ENCODE data around the gene SLC22A23.
"Not testable (repeated sequence)": the region's sequence is repeated elsewhere in the genome, so short reads cannot be mapped to it uniquely, and the experiment has no call there.

SLC22A23 gene

DNA sequence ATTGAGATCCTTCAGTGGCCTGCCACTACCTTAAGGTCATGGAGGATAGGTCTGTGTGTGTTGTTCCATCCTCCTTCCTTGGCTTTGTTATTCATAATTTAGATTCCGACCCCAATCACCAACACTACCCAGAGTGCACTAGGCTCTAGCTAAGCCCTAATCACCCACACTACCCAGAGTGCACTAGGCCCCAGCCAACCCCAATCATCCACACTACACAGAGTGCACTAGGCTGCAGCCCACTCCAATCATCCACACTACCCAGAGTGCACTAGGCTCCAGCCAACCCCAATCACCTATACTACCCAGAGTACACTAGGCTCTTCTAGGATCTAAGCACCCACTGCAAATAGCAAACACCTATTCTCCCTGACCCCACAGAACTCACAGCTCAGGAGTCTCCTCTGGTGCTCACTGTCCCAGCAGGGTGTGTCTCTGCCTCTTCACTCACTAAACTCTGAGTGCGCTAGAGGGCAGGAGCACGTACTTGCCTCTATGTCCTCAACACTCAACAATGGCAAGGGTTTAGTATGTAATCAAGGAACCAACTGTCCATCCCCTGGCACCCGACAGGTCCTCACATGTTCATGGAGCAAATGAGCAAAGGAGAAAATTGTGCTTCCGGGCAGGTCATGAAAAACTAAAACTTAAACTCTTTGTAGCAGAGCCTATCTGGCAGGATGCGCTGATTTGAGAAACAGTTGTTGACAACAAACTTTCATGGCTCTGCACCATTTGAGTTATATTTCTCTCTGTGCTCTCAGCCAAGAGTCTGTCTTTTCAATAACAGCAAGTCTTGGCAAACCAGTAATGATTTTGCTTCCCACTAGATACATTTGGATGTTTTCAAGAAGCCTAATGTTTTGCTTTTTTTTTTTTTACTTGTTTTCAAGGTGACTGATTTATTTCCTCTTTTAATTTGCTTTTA, 54.3 kb downstream of the SLC22A23 start:
- DNase-seq = no peak

DNA sequence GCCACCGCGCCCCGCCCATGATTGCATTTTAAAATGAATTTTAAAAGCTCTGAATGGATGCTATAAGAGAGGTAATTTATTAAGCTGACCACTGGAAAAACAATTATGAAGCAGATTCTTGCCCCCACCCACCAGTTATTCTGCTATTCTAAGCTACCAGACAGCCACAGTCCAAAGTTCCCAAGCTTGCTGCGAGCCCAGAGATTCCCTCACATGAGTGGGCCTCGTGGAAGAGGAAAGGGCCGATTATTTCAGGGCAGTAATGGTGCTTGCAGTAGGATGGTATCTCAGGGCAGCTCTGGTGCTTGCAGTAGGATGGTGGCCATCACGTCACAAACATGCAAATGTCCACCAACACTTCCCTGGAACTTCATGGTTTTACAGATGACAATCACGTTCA, 56.7 kb downstream of the SLC22A23 start:
- no peak for DNase-seq

DNA sequence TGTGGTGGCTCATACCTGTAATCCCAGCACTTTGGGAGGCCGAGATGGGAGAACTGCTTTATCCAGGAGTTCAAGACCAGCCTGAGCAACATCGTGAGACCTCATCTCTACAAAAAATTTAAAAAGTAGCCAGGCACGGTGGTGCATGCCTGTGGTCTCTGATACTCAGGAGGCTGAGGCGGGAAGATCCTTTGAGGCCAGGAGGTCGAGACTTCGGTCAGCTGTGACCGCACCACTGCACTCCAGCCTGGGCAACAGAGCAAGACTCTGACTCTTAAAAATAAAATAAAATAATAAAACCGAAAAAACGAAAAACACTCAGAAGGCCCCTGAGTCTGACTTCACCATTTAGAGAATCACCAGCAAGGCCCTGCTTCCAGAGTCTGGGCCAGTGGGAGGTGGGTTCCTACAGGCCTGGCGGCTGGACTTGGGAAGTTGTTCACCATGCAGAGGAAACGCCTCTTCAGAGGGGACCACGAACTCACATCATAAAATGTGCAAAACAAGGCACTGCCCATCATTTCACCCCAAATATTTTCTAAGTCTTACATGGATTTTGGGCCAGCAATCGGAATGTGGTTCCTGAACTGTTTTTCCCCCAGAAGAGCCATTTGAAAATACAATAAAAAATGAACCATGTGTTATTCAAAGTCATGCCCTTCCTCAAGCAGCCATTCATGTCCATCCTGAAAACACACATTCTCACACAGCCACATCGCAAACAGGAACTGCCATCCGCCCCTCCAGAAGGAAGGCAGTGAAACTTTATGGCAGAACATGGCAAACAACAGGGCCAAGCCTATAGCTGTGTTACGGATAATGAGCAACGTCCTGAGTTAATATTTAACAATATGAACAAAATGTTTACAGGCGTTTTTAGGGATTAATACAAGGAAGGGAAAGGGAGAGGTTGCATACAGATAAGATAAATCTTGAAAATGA, 57.8 kb downstream of the SLC22A23 start:
- DNase-seq = no peak

DNA sequence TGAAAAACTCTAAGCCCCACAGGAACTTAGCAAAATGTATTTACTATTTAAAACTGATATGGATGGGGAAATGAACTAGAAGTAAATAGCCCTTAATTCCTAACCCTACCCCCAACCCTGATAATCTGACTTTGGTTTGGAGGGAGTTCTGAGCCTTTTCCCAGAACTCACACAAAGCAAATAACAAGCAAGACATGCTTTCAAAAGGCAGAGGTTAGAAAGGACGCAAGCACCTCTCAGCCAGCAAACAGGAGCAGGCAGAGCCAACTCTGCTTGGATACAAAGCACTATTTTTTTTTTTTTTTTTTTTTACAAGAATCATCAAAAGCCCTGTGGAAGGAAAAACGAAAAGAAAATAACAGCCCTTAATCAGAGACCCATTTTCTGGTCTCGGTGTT, 58.7 kb downstream of the SLC22A23 start:
- DNase-seq = no peak

DNA sequence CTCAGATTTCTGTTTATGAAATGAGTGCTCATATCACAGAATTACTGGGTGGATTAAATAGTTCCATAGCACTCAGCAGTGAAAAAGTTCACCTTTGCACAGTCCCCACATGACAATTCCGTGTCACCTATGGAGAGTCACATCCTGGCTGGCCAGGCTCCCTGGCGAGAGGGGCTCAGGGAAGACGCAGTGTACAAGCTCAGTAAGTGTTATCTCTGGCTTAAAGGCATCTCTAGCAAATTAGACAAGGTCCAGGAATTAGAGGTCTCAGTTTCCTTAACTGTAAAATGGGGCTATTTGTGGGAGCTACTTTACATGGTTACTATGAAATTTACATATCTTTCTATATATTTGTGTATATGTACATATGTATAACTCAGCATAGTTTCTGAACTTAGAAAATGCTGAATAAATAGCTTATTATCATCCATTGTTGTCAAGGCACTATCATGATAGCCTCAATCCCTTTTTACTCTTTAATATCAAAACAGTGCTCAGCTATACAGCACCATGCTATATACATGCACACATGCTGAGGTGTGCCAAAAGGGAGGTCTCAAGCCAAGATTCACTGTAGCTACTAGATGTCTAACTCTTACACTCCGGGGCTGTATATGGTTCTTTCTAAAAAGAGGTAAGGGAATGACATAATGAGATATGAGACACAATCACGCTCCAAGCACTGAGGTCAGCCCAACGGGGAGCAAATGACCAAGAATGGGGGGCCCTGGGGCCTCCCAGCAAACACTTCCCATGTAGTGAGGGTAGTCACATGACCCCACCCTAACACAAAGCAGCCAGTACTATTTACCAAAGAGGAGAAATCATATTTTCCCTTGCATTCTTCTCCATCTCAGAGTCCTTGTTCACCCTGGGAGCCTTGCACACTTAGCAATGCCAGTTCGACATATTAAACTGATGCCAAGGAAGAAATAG, 59.4 kb downstream of the SLC22A23 start:
- DNase-seq = no peak

DNA sequence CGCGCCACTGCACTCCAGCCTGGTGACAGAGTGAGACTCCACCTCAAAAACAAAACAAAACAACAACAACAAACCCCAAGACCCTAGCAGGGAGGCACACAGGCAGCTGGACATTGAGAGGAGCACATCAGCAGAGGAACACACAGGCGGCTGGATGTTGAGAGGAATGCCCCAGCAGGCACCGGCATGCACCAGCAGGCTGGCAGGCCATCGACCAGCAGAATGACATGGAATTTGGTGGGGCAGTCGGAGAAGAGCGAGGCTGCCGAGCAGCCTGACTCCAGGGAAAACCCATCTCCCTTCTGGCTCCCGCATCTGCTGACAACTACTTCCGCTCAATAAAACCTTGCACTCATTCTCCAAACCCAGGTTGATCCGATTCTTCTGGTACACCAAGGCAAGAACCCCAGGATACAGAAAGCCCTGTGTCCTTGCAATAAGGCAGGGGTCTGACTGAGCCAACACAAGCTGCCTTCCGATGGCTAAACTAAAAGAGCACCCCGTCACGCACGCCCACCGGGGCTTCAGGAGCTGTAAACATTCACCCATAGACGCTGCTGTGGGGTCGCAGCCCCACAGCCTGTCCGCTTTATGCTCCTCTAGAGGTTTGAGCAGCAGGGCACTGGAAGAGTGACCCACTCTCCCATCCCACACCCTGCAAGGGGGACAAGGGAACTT, 60.2 kb downstream of the SLC22A23 start:
- DNase-seq = no peak

DNA sequence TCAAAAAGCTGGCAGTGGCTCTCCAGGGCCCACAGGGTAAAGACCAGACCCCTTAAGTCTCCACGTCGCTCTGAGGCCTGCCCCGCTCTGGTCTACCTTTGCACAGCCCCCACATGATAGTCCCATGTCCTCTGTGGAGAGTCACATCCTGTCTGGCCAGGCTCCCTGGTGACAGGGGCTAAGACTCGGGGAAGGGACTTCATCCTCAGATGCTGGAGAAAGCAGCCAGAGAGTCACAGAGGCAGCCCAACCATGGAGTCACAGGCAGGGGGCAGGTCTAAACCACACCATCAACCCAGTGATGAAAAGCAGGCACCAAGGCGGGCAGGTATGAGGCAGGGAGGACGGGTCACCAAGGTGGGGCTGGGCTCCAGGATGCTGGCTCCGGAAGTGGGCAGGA, 62.2 kb downstream of the SLC22A23 start:
- DNase-seq = no peak

DNA sequence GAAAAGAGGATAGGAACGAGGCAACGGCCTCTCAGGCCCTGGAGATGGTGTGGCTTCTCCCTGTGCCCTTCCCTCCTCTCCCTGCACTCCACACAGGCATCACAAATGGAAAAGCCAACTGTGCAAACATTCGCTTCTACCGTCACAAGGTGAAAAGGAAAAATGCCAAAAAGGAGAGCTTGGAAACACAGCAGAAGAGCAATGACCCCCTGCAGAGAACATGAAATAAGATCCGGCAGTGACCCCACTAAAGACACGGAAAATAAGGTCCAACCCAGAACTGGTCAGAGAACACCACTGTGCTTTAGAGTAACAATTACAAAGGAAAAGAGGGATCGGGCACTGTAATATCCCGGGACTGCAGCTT, 63.0 kb downstream of the SLC22A23 start:
- DNase-seq = no peak

DNA sequence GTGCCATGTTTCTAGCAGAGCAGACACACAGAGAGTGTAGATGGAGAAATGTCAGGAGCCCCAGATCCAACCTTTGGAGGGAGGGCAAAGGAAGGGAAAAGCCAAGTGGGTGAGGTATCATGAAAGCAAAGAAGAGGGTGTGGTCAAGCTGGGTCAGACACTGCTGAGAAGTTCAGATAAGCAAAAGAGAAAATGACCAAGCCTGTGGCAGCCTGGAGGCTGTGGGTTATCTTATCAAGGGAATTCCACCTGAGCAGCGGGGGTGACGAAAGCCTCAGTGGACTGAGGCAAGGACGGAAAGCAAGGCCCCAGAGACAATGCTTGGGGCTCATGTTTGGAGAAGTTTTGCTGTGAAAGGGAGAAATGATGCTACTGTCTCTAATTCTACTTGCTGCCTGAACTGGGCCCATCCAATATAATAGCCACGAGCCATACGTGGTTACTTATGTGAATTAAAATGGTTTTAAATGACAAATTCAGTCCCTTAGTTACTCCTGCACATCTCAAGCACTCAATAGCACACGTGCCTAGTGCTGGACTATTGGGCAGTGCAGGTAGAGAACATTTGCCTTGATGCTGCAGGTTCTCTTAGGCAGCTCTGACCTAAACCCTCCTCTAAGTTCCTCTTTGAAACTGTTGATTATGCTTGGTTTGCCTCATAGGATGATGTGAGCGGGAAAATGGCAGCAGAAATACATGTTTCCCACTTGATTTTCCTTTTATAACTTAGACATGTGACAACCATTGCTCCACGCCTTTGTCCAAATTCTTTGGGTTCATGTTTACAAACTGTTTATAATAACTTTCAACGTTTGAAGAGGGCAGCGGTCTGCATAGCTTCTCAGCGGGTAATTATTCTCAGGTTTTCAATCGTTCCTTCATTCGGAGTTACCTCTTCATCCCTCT, 63.7 kb downstream of the SLC22A23 start:
- DNase-seq = no peak

DNA sequence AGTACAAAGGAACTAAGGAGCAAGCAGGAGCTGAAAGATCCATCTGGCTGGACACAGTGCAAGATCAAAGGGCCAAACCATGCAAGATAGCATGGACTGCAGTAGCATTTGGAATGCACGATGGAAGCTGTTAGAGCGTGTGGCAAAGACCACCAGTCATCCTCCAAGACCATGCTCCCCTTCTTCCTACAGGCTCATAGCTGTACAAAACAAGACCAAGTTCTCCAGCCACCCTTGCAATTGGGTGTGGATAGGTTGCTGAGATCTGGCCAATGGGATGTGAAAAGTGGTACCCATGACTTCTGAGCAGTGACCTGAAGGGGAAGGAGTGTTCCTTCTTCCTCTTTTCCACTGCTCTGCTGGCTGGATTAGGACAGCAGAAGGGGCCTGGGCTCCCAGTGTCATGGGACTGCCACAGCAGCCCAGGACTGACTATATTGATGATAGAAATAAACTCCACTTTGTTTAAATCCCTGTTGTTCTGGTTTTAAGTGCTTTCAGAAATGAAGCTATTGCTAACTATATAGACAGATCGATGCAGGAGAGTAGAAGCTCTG, 64.9 kb downstream of the SLC22A23 start:
- no peak for DNase-seq

DNA sequence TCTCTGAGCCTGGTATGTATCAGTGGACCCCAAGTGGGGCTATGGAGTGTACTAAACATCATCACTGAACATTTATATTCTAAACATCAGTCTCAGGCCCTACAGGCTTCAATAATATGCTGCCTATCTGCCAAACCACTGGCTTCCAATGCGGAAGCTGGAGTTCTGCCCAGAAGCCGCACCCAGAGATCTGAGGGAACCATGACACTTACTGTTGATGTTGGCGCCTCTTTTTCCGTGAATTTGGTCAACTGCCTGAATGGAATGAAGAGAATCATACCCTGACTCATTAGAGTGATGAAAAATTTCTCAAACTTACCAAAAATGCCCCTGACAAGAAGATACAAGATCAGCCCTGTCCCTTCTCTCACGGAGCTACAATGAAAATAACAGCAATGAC, 66.2 kb downstream of the SLC22A23 start:
- DNase-seq = no peak

DNA sequence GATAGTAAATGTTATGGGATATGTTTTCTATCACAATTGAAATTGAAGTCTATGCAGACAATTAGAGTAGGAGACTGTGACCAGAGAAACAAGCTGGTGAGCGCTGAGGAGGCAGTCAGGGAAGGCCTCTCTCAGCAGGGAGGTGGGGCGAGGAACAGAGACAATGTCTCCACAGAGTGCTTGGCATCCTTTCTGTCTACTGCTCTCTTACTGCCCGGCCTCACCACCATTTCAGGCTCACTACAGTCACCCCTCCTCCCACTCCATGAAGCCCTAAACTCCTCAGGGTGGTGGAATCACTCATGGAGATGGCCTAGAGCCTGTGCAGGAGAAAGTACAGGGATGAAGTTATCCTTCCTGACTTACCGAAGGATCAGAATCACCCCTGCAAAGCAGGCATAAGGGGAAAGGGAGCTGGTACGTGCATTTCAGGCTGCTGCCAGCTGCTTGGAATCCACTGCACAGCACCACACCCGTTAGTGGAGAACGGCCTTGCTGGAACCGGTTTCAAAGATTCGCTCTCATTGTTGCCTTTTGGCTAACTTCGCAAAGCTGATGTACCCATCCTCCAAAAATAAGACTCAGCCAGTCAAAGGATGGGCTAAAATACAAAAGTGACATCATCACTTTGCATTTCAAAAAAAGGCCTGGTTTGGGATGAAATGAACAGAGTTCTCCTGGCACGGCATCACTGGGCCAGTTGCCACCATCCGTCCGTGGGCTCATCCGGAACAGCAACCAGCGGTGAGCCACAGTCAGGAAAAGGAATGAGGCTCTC, 67.3 kb downstream of the SLC22A23 start:
- no peak for DNase-seq

DNA sequence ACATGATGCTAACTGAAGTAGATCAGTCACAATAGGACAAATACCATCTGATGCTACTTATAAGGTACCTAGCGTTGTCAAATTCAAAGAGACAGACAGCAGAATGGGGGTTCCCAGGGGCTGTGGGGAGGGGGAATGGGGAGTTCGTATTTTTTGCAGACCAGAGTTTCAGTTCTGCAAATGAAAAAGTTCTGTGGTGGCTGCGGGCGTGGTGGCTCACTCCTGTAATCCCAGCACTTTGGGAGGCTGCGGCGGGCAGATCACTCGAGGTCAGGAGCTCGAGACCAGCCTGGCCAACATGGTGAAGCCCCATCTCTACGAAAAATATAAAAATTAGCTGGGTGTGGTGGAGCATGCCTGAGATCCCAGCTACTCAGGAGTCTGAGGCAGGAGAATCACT, 68.1 kb downstream of the SLC22A23 start:
- no peak for DNase-seq

DNA sequence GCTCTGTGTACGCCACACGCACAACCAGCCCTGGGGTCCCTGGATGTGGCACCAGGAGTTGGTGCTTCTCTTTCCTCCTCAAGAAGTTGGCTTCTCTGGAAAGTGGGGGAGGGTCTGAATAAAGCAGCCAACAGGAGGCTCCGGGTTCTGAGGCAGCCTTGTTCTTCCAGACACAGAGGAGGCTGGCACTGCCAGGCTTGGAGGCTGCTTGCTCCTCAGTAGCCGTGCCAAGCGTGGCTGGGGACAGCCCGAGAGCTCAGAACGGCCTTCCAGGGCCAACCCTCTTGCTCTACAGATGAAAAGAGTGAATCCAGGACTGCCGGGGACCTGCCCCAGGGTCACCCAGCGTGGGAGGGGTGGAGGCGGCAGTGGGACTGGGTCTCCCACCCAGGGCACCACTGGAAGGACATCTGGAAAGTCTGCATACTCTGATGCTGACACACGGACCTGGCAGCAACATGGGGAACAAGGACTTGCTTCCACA, 70.4 kb downstream of the SLC22A23 start:
- no peak for DNase-seq

DNA sequence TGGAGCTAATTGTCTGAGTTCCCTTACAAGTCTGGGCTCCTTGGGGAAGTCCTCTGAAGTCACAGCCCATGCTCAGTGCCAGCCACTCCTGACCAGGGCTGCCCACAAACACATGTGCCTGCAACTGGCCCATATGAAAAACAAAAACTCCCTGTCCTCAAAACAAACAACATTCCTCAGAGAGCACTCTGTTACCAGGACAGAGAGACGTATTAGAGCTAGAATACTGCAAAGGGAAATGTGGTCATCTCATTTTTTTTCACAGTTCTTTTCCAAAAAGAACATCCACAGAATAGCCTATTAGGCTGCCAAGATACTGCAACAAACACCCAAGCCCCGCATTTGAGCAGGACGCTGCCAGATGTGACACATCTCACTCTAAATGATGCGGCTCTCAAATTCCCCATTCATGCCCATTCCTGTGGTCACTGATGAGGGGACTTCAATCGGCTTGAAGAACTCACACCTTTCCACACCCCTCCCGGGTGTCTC, 71.1 kb downstream of the SLC22A23 start:
- DNase-seq = no peak

DNA sequence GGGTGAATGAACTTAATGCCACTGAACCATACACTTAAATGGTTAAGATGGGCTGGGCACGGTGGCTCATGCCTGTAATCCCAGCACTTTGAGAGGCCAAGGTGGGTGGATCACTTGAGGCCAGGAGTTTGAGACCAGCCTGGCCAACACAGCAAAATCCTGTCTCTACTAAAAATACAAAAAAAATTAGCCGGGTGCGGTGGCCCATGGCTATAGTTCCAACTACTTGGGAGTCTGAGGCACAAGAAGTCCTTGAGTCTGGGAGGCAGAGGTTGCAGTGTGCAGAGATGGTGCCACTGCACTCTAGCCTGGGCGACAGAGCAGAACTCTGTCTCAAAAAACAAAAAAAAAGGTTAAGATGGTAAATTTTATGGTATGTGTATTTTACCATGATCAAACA, 71.7 kb downstream of the SLC22A23 start:
- DNase-seq = not testable (repeated sequence)

DNA sequence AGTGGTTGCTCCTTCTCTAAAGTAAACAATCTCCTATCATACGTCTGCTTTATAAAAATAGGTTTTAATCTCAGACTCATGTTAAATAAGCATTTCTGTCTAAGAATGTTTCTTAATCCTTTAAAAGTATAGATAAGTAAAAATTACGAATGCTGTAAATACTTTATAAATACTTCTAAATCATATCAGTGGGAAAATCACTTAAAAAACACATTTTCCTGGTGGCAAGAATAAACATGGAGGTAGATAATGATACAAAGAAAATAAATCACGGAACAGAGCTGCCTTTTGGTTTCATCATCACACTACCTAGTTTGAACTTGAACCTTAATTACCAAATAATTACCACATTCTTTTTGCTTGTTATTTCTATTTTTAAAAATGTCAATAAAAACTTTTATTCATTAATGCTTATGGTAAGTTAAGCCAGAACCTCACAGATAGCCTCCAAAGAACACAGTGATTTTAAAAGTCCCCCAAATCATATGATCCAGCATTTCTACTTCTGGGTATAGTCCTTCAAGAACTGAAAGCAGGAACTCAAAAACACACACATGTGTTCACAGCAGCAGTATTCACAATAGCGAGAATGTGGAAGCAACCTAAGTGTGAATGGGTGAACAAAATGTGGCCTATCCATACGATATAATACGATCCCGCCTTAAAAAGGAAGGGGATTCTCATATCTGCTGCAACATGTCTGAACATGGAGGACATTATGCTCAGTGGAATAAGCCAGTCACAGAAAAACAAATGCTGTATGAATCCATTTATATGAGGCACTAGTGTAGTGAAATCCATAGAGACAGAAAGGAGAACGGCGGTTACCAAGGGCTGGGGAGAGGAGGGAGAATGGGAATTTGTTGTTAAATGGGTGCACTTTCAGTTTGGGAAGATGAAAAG, 72.4 kb downstream of the SLC22A23 start:
- DNase-seq = no peak

DNA sequence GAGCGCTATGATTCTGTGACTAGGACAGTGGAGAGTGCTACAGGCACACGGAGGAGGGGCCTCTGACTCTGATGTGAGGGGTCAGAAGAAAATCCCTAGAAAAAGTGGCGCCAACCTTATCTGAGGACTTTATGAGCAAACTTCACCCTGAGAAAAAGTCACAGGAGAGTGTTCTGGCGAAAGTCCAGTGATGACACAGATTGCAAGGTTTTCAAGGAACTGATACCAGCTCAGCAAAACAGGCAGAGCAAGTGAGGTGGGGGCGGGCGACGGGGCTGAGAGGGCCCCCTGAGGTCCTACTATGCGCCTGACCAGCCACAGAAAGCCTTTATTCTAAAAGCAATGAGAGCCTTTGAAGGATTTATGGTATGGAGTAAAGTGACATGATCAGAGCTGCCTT, 73.3 kb downstream of the SLC22A23 start:
- no peak for DNase-seq
